ENCODE measurements around the gene RAB30. TPM values are rescaled to one million over a fixed set of nuclear protein-coding genes. Genes with fewer than 3 reads are reported as not detected.

Gene RAB30
- total RNA-seq, 1 donor: 25.9 TPM

DNA sequence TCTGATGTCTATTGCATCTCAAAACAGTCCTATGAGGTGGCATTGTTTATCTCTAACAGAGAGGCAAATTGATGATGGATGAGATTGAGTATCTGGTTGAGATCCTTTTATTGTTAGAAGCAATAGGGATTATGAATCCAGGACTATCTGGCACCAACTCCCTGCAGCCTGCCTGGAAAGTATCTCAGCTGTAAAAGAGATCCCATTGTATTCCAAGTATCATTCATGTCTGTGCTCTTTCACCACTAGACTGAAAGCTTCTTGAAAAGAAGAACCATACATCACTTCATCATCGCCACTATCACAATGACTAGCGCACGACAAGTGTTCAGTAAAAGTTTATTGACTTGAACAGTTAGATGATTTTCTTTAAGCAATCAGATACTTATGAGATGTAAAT lies 43.3 kb upstream of the RAB30 start:
- DNase-seq (ENCODE audit: low read depth): no peak
- TF ChIP-seq, protein P1, sequence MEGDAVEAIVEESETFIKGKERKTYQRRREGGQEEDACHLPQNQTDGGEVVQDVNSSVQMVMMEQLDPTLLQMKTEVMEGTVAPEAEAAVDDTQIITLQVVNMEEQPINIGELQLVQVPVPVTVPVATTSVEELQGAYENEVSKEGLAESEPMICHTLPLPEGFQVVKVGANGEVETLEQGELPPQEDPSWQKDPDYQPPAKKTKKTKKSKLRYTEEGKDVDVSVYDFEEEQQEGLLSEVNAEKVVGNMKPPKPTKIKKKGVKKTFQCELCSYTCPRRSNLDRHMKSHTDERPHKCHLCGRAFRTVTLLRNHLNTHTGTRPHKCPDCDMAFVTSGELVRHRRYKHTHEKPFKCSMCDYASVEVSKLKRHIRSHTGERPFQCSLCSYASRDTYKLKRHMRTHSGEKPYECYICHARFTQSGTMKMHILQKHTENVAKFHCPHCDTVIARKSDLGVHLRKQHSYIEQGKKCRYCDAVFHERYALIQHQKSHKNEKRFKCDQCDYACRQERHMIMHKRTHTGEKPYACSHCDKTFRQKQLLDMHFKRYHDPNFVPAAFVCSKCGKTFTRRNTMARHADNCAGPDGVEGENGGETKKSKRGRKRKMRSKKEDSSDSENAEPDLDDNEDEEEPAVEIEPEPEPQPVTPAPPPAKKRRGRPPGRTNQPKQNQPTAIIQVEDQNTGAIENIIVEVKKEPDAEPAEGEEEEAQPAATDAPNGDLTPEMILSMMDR (IDR thresholded peaks at IDR 0.05; ENCODE audit: insufficient read depth, low read length): no peak
- H3K4me3 ChIP-seq (ENCODE audit: low read depth, low read length): no peak overlapping the region

DNA sequence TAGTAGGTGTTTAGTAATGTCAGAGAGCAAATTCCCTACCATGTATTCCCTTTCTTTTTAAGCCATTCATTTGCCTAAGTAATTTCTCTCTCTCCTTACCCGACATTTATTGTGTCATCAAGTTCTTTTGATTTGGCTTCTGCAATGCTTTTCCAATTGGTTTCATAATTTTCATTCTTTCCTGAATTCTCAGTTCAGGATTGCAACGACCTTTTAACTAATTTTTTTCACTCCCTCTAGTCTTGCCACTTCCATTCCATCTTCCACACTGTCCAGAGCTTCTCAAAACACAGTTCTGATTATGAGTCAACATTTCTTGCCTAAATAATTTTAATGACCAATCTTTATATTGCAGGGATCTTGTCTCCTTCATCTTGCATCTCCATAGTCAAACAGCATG lies 41.2 kb upstream of the RAB30 start:
- TF ChIP-seq, protein P1 (IDR thresholded peaks at IDR 0.05; ENCODE audit: insufficient read depth, low read length): no peak
- DNase-seq (ENCODE audit: low read depth): no peak
- no peak overlapping the region for H3K4me3 ChIP-seq (ENCODE audit: low read depth, low read length)

- H3K4me3 ChIP-seq (ENCODE audit: low read depth, low read length): no peak overlapping the region
- no peak for DNase-seq (ENCODE audit: low read depth)
- TF ChIP-seq, protein P1 (IDR thresholded peaks at IDR 0.05; ENCODE audit: insufficient read depth, low read length): no peak
These were observed 33.5 kb upstream of the RAB30 start for GRCh38 chr11:83105168-83105567.

DNA sequence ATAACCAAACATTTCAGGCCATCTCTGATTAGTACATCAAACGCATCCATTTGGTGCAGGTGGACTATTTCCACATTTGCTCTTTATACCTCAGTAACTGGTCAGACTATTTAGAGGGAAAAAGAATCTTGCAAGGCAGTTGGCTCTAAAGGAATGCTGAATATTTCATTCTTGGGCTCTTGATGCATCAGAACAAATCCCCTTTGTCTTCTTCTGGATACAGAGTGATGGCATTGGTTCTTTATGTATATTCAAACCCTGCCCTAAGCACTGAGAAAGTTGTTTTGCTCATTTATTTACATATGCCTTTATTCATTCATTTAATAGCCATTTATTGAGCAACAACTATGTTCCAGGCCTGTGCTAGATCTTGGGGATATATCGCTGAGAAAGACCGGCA lies 31.1 kb upstream of the RAB30 start:
- TF ChIP-seq, protein P1 (IDR thresholded peaks at IDR 0.05; ENCODE audit: insufficient read depth, low read length): no peak
- no peak for DNase-seq (ENCODE audit: low read depth)
- no peak overlapping the region for H3K4me3 ChIP-seq (ENCODE audit: low read depth, low read length)

DNA sequence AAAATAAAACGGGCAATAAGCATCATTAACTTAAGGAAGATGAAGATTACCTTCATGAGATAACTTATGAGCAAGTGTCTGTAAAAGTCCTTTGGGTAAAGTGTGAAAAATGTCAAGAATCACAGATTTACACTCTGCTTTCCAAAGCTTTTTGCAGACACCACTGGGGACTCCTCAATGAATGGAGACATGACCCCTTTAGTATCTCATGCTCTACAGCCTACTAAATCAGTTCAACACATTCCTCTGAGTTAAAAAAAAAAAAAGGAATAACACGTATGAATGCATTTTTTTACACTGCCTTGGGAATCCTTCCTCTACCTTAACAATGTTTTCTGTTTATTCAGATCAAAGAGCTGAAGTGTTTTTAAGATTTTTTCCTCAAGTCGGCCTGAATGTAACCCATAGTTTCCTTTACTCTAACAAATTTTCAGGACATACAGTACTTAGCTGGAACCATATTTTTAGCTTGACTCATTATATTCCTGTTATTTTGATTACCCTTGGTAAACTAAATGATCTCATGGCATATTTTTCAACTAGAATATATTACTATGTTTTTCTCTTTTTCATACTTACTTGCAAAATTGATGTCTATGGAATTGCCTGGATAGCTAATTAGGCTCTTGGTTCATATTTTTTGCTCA lies 25.9 kb upstream of the RAB30 start:
- DNase-seq (ENCODE audit: low read depth): no peak
- H3K4me3 ChIP-seq (ENCODE audit: low read depth, low read length): no peak overlapping the region
- TF ChIP-seq, protein P1 (IDR thresholded peaks at IDR 0.05; ENCODE audit: insufficient read depth, low read length): no peak

GRCh38 chr11:83093634-83094033 lies 21.9 kb upstream of the RAB30 start:
- TF ChIP-seq, protein P1 (IDR thresholded peaks at IDR 0.05; ENCODE audit: insufficient read depth, low read length): no peak
- no peak for DNase-seq (ENCODE audit: low read depth)
- no peak overlapping the region for H3K4me3 ChIP-seq (ENCODE audit: low read depth, low read length)
